Measurements from ENCODE around the gene TOP2A. TPM values are rescaled to one million over a fixed set of nuclear protein-coding genes. Genes with fewer than 3 reads are reported as not detected.
A peak's percentile ranks its signal among the peaks of the same experiment; 100 is the strongest.

The TOP2A gene
- total and polyA plus RNA-seq, 9 of the 15 experiments (the other 6 are each of a cell fraction or from before 2014, with no cell fraction given) = 133 to 347 (median 259) TPM

GRCh38 chr17:40342504-40343218 is 75.0 kb downstream of the TOP2A start (continued):
- TF ChIP-seq HLTF (IDR thresholded peaks at IDR 0.05) = no peak
- no peak for TF ChIP-seq KDM2B (CRISPR knock-in tag; IDR thresholded peaks at IDR 0.05)
- TF ChIP-seq ZNF717 (CRISPR knock-in tag; IDR thresholded peaks at IDR 0.05) = no peak
- peak; percentile 31; the same call in 1 of the 2 replicates for TF ChIP-seq RBFOX2 (IDR thresholded peaks at IDR 0.05; ENCODE audit: low read depth, low read length)
- TF ChIP-seq TBP (optimal IDR thresholded peaks at IDR 0.05; ENCODE audit: low read depth, low read length) = no peak
- TF ChIP-seq XRCC3 (IDR thresholded peaks at IDR 0.05) = no peak
- no peak for TF ChIP-seq MAFF (IDR thresholded peaks at IDR 0.05; ENCODE audit: low read length)
- TF ChIP-seq BRD9 (IDR thresholded peaks at IDR 0.05; ENCODE audit: low read depth, partially characterized antibody) = no peak
- no peak for TF ChIP-seq NR0B1 (IDR thresholded peaks at IDR 0.05; ENCODE audit: partially characterized antibody)
- no peak for TF ChIP-seq MTA1 (IDR thresholded peaks at IDR 0.05; ENCODE audit: borderline replicate concordance)
- TF ChIP-seq HDAC2 (IDR thresholded peaks at IDR 0.05) = no peak
- TF ChIP-seq PRDM10 (IDR thresholded peaks at IDR 0.05; ENCODE audit: partially characterized antibody) = peak; percentile 96
- no peak for TF ChIP-seq MEIS2 (IDR thresholded peaks at IDR 0.05; ENCODE audit: partially characterized antibody)
- TF ChIP-seq ZNF740 (CRISPR knock-in tag; IDR thresholded peaks at IDR 0.05) = no peak
- TF ChIP-seq ZNF740 (tag; IDR thresholded peaks at IDR 0.05) = peak in 1 of 2 experiments; percentile 61; a peak in 1 of 4 replicates
- TF ChIP-seq MNT (conservative IDR thresholded peaks at IDR 0.05) = no peak
- TF ChIP-seq NFE2L1 (tag; IDR thresholded peaks at IDR 0.05; ENCODE audit: borderline replicate concordance, low read depth) = no peak
- TF ChIP-seq ATF7 (IDR thresholded peaks at IDR 0.05) = peak; percentile 45
- no peak for TF ChIP-seq ZNF395 (CRISPR knock-in tag; IDR thresholded peaks at IDR 0.05)
- no peak for TF ChIP-seq BACH1 (tag; IDR thresholded peaks at IDR 0.05)
